GM12878 (cell line): Measurements from ENCODE around the gene PHKB. TPM values are rescaled to one million over a fixed set of nuclear protein-coding genes. Genes with fewer than 3 reads are reported as not detected.
A peak's percentile ranks its signal among the peaks of the same experiment; 100 is the strongest.

Source experiments
- BRCA1 ChIP-seq: IDR thresholded peaks from 2 replicates; pipeline ENCODE4 v1.6.1; 2011; ENCODE audit warnings: low read depth, low read length, improper control_type of control experiment
- CBX5 ChIP-seq: sonication (generic); IDR thresholded peaks from 2 replicates; pipeline ENCODE4 v1.6.1; 2016; ENCODE audit warnings: low read depth, moderate library complexity, mild to moderate bottlenecking, inconsistent platforms
- CHD1 ChIP-seq: IDR thresholded peaks from 2 replicates; pipeline ENCODE4 v1.6.1; 2012; ENCODE audit warnings: low read depth, low read length, improper control_type of control experiment
- CHD4 ChIP-seq: fragments of 200-600 bp; sonication (generic); IDR thresholded peaks from 2 replicates; pipeline ENCODE4 v1.6.1; 2016; ENCODE audit warnings: mild to moderate bottlenecking
- DPF2 ChIP-seq: fragments of 450-650 bp; IDR thresholded peaks from 2 replicates; pipeline ENCODE4 v1.6.1; 2017; ENCODE audit warnings: mild to moderate bottlenecking
- FOXM1 ChIP-seq: IDR thresholded peaks from 2 replicates; pipeline ENCODE4 v1.6.1; 2012; ENCODE audit warnings: low read depth, mild to moderate bottlenecking, inconsistent platforms, low read length, moderate library complexity
- IKZF1 ChIP-seq: fragments of 450-650 bp; conservative IDR thresholded peaks from 2 replicates; pipeline ENCODE4 v1.6.1; 2017; ENCODE audit warnings: antibody characterized with exemption, mild to moderate bottlenecking
- IKZF2 ChIP-seq, 2 experiments: fragments of 450-650 bp; IDR thresholded peaks; 2 replicates each; pipeline ENCODE4 v1.6.1; 2017; ENCODE audit warnings: mild to moderate bottlenecking in 2 of 2, moderate library complexity in 2 of 2
- JUND ChIP-seq: IDR thresholded peaks from 2 replicates; pipeline ENCODE4 v1.6.1; 2012; ENCODE audit warnings: low read depth, mild to moderate bottlenecking, low read length, improper control_type of control experiment, moderate library complexity
- MEF2A ChIP-seq: IDR thresholded peaks from 2 replicates; pipeline ENCODE4 v1.6.1; 2011; ENCODE audit warnings: low read depth, mild to moderate bottlenecking, low read length, moderate library complexity; ENCODE audit not compliant: insufficient read depth
- MEF2B ChIP-seq: fragments of 450-650 bp; IDR thresholded peaks from 2 replicates; pipeline ENCODE4 v1.6.1; 2018; ENCODE audit warnings: mild to moderate bottlenecking, moderate library complexity; ENCODE audit not compliant: partially characterized antibody, poor library complexity, severe bottlenecking
- NBN ChIP-seq: fragments of 450-650 bp; IDR thresholded peaks from 2 replicates; pipeline ENCODE4 v1.6.1; 2016
- NFIC ChIP-seq: IDR thresholded peaks from 2 replicates; pipeline ENCODE4 v1.6.1; 2012; ENCODE audit warnings: low read depth, mild to moderate bottlenecking, inconsistent platforms, low read length, moderate library complexity
- NR2F1 ChIP-seq: fragments of 450-650 bp; conservative IDR thresholded peaks from 2 replicates; pipeline ENCODE4 v1.6.1; 2017; ENCODE audit warnings: mild to moderate bottlenecking
- RB1 ChIP-seq: fragments of 450-650 bp; formaldehyde crosslinking; IDR thresholded peaks from 2 replicates; pipeline ENCODE4 v1.6.1; 2017; ENCODE audit warnings: mild to moderate bottlenecking, borderline replicate concordance
- REST ChIP-seq: IDR thresholded peaks from 2 replicates; pipeline ENCODE4 v1.6.1; 2012; ENCODE audit warnings: mild to moderate bottlenecking, low read depth, low read length
- SMC3 ChIP-seq: IDR thresholded peaks from 2 replicates; pipeline ENCODE4 v1.6.1; 2011; ENCODE audit warnings: low read length, improper control_type of control experiment, borderline replicate concordance
- SPI1 ChIP-seq: IDR thresholded peaks from 2 replicates; pipeline ENCODE4 v1.6.1; 2011; ENCODE audit warnings: low read depth, mild to moderate bottlenecking, low read length, moderate library complexity, borderline replicate concordance; ENCODE audit not compliant: insufficient read depth
- TARDBP ChIP-seq: IDR thresholded peaks from 2 replicates; pipeline ENCODE4 v1.6.1; 2016; ENCODE audit warnings: borderline replicate concordance
- TCF12 ChIP-seq: IDR thresholded peaks from 2 replicates; pipeline ENCODE4 v1.6.1; 2011; ENCODE audit warnings: low read depth, mild to moderate bottlenecking, low read length
- YBX1 ChIP-seq: fragments of 450-650 bp; IDR thresholded peaks from 2 replicates; pipeline ENCODE4 v1.6.1; 2016; ENCODE audit warnings: antibody characterized with exemption
- YY1 ChIP-seq: IDR thresholded peaks from 2 replicates; pipeline ENCODE4 v1.6.1; 2011; ENCODE audit warnings: low read depth, mild to moderate bottlenecking, low read length
- ZNF217 ChIP-seq: fragments of 450-650 bp; IDR thresholded peaks from 2 replicates; pipeline ENCODE4 v1.6.1; 2017; ENCODE audit warnings: antibody characterized with exemption, mild to moderate bottlenecking
- polyA plus RNA-seq, 11 experiments: library from polyadenylated mRNA; depleted of rRNA in 4 of 11; unstranded in 6 of 11; stranded (reverse) in 5 of 11; fragments of >200 nt; fragmentation: Nextera tagmentation in 4 of 11; fragmentation: Illumina TruSeq in 1 of 11; extraction: Ambion mirVana in 4 of 11; extraction: Trizol in 1 of 11; gene quantifications; 1 replicate in 1 of 11; 2 replicates in 10 of 11; pipeline versions ENCODE4 v1.2.1 to v1.2.3, GENCODE V29; 2011 to 2016; ENCODE audit warnings: inconsistent platforms in 2 of 11, missing spikeins in 2 of 11, low read depth in 1 of 11
- total RNA-seq, 4 experiments: library from RNA; depleted of rRNA in 3 of 4; stranded (reverse); fragments of >200 nt in 3 of 4; fragmentation: Illumina TruSeq in 1 of 4; extraction: Trizol in 1 of 4; gene quantifications; 2 replicates each; pipeline versions ENCODE4 v1.2.1 to v1.2.3, GENCODE V29; 2013 to 2021

Gene PHKB
- total and polyA plus RNA-seq, 10 of the 15 experiments (the other 5 are each of a cell fraction or from before 2014, with no cell fraction given): 14.2 to 65.6 (median 37.0) TPM

- TF ChIP-seq DPF2 (peak; percentile 81; the same call in 1 of the 2 replicates), CHD4 (0 out of 2 replicates have a peak, but pooled peaks have one; percentile 41), IKZF2 (IDR thresholded peaks at IDR 0.05) (peak in 1 of 2 experiments; percentile 48; a peak in 3 of 4 replicates), IKZF1 (peak; percentile 39; the same call in 1 of the 2 replicates), TCF12 (no peak), CBX5 (no peak), ZNF217 (0 out of 2 replicates have a peak, but pooled peaks have one; percentile 16), SMC3 (no peak), MEF2A (0 out of 2 replicates have a peak, but pooled peaks have one; percentile 20), NR2F1 (peak; percentile 66), YBX1 (no peak), YY1 (no peak), BRCA1 (no peak), MEF2B (peak; percentile 93), REST (no peak), FOXM1 (0 out of 2 replicates have a peak, but pooled peaks have one; percentile 12), NFIC (0 out of 2 replicates have a peak, but pooled peaks have one; percentile 37), TARDBP (no peak), SPI1 (peak; percentile 98), JUND (no peak), RB1 (0 out of 2 replicates have a peak, but pooled peaks have one; percentile 44), NBN (no peak), CHD1 (no peak)
Observed at GRCh38 chr16:47493381-47494337, 32.5 kb downstream of the PHKB start (continued).
